ENCODE measurements around the gene ST6GALNAC6.
"Not testable (repeated sequence)": the region's sequence is repeated elsewhere in the genome, so short reads cannot be mapped to it uniquely, and the experiment has no call there.

Gene ST6GALNAC6

GRCh38 chr9:127873223-127873691 is 26.1 kb downstream of the ST6GALNAC6 start:
- no peak for DNase-seq (ENCODE audit: low read depth)

DNA sequence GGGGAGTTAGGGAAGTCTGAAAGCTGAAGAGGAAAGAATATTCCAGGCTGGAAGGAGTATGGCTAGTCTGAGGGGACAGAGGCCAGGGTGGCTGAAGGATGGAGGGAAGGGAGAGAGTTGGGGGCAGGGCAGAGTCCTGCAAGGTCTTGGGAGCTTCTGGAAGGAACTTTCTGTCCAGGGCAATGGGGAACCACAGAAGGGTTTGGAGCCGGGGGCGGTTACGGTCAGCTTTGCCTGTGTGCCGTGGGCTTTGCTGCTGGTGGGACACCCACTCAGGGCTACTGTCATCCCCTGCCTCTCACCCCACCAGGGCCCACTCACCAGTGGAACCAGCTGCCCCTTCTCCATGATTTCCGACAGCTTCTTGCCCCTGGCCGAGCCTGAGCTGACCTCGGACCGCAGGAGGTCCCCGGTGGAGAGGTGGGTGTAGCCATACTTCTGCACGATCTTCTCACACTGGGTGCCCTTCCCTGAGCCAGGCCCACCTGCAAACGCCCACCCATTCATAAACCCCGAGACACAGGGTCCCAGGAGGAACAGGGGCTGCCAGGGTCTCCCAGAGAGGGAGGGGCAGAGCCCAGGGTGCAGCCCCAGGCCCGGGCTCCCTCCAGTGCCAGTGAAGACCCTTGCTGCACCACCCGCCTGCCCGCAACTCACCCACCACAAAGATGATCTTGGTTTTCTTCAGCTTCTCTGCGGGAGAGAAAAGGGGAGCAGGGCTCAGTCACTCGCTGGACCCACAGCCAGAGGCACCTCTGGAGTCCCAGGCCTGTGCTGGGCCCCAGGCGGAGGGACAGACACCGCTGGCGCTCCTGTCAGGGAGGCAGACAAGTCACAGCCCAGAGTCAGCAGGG is 26.8 kb downstream of the ST6GALNAC6 start:
- no peak for DNase-seq (ENCODE audit: low read depth)

- DNase-seq (ENCODE audit: low read depth) = no peak
Measured at GRCh38 chr9:127871531-127871930, 27.9 kb downstream of the ST6GALNAC6 start.

GRCh38 chr9:127870887-127871286 is 28.5 kb downstream of the ST6GALNAC6 start:
- no peak for DNase-seq (ENCODE audit: low read depth)

GRCh38 chr9:127870153-127870491 is 29.3 kb downstream of the ST6GALNAC6 start:
- not testable (repeated sequence) for DNase-seq (ENCODE audit: low read depth)

GRCh38 chr9:127869310-127870152 is 29.9 kb downstream of the ST6GALNAC6 start:
- DNase-seq (ENCODE audit: low read depth) = peak; percentile 60

GRCh38 chr9:127868278-127868902 is 31.0 kb downstream of the ST6GALNAC6 start:
- no peak for DNase-seq (ENCODE audit: low read depth)

GRCh38 chr9:127867356-127868277 is 31.8 kb downstream of the ST6GALNAC6 start:
- DNase-seq (ENCODE audit: low read depth) = no peak

DNA sequence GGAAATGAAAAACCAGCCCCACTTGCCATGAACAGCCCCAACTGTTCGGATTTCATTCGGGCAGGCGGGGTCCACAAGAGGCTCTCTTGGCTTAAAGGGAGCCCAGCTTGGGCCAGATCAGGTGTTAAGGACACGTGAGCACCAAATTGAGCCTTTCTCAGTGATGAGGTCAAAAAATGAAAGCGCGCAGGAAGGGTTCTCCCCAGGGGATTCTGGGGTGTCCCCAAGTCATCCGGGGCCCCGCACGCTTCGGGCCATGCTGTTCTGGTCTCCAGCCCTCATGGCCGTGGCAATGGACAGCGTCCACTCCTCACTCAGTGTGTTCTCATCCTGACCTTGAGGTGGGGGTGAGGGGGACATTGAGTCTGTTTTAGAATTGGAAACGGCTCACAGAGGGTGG is 32.9 kb downstream of the ST6GALNAC6 start:
- DNase-seq (ENCODE audit: low read depth) = no peak

- DNase-seq (ENCODE audit: low read depth) = no peak
Measured at GRCh38 chr9:127865645-127866464, 33.5 kb downstream of the ST6GALNAC6 start.

GRCh38 chr9:127863191-127863621 is 36.2 kb downstream of the ST6GALNAC6 start:
- no peak for DNase-seq (ENCODE audit: low read depth)

GRCh38 chr9:127862075-127863011 is 37.1 kb downstream of the ST6GALNAC6 start:
- DNase-seq (ENCODE audit: low read depth) = peak; percentile 24

DNA sequence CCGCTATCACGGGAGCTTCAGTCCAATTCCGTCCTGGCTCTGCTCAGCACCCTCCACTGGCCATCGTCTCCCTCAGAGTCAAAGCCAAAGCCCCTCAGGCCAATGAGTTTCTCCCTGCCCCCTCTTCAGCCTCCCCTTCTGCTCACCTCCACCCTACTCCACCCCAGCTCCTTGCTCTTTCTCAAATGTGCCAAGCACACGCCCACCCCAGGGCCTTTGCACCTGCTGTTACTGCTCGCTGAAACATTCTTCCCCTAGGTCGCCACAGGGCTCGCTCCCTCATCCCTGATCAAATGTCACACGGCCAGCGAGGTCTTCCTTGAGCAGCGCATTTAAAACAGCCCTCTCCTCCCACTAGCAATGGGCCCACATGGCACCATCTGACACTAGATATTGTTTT is 38.6 kb downstream of the ST6GALNAC6 start:
- no peak for DNase-seq (ENCODE audit: low read depth)

DNA sequence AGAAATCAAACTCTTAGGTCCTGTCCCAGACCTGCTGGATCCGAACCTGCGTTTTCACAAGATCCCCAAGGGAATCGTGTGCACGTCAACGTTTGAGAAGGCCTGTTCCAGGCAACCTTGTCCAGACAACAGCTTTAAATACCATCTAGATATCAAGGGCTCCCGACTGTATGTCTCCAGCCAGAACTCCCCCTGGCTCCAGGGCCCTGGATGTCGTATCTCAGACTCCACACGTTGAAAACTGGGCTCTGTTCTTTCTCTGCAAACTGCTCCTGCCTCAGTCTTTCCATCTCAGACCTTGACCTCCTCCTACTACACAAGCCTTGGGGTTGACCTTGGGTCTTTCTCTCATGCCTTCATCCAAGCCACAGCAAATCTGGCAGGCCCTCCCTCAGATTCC is 39.1 kb downstream of the ST6GALNAC6 start:
- DNase-seq (ENCODE audit: low read depth) = no peak

GRCh38 chr9:127858041-127858512 is 41.3 kb downstream of the ST6GALNAC6 start:
- no peak for DNase-seq (ENCODE audit: low read depth)

DNA sequence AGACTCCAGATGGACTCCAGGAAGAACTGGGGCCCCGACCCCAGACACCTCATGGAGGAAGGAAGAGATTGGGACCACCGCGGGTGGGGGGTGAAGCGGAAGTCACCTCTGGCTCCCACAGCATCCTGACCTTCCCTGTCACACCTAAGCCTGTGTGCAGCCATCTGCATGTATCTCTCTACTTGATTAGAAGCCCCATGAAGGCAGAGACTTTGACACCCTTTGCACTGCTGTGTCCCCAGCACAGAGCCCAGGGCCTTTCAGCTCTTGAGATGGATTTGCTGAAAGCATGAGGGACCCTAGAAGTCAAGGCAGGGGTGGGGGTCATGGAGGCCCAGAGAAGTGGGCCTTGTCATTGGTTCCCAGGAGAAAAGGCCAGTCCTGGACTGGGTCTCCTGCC is 42.1 kb downstream of the ST6GALNAC6 start:
- no peak for DNase-seq (ENCODE audit: low read depth)

GRCh38 chr9:127856729-127857116 is 42.7 kb downstream of the ST6GALNAC6 start:
- no peak for DNase-seq (ENCODE audit: low read depth)

DNA sequence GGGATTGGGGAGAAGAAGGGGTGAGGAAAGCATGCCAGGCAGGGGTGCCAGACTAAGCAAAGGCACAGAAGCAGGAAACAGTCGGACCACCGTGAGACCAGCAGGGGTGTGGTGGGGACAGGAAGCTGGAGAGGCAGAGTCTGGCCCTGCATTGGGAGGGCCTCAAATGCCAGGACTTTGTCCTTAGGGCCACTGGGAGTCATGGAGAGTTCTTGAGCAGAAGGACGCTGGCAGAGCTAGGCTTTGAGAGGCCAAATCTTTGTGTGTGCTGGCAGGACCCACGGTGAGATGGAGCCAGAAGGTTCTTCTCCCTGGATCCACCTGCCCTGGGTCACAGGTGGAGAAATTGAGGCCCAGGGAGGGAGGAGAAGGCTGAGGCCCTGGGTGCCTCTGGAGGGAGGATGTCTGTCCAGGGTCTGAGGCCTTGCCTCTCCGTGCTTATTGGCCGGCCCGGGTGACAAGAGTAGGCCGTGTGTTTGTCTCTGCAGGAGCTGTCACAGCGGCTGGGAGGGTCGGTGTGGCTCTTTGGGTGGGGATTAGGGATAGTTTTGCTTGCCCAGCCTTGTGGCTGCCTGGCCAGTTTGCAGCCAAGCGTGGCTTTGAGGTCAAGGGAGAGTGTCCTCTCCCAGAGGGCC is 43.2 kb downstream of the ST6GALNAC6 start:
- DNase-seq (ENCODE audit: low read depth) = no peak

GRCh38 chr9:127855522-127855921 is 43.9 kb downstream of the ST6GALNAC6 start:
- no peak for DNase-seq (ENCODE audit: low read depth)
